CD4-positive, alpha-beta T cell treated with Interleukin-12 subunit alpha and Interleukin-12 subunit beta, for 1 hour (primary cell): Measurements from ENCODE around the gene RGMA.

Source experiments
- DNase-seq: peaks from one replicate; pipeline ENCODE4 v3.0.0-alpha.2; 2020

The RGMA gene

GRCh38 chr15:93089727-93090305 is 805 bp upstream of the RGMA start:
- DNase-seq = no peak

- DNase-seq = no peak
Observed at GRCh38 chr15:93088200-93088980, 621 bp downstream of the RGMA start.

- DNase-seq = peak; percentile 74
Observed at GRCh38 chr15:93087825-93088199, 1.2 kb downstream of the RGMA start.

- no peak for DNase-seq
Observed at GRCh38 chr15:93086791-93087190, 2.2 kb downstream of the RGMA start.

GRCh38 chr15:93085692-93086091 is 3.3 kb downstream of the RGMA start:
- DNase-seq = no peak

GRCh38 chr15:93082861-93083260 is 6.2 kb downstream of the RGMA start:
- no peak for DNase-seq

GRCh38 chr15:93081399-93081798 is 7.6 kb downstream of the RGMA start:
- no peak for DNase-seq

GRCh38 chr15:93080451-93080850 is 8.6 kb downstream of the RGMA start:
- no peak for DNase-seq

- no peak for DNase-seq
Observed at GRCh38 chr15:93076875-93077274, 12.1 kb downstream of the RGMA start.

GRCh38 chr15:93076217-93076616 is 12.8 kb downstream of the RGMA start:
- DNase-seq = no peak

GRCh38 chr15:93074599-93074998 is 14.4 kb downstream of the RGMA start:
- no peak for DNase-seq

GRCh38 chr15:93073465-93073952 is 15.5 kb downstream of the RGMA start:
- DNase-seq = no peak

- DNase-seq = no peak
Observed at GRCh38 chr15:93072411-93073394, 16.3 kb downstream of the RGMA start.

GRCh38 chr15:93072011-93072410 is 17.0 kb downstream of the RGMA start:
- DNase-seq = no peak

- no peak for DNase-seq
Observed at GRCh38 chr15:93071469-93071936, 17.5 kb downstream of the RGMA start.

- DNase-seq = no peak
Observed at GRCh38 chr15:93070551-93071296, 18.3 kb downstream of the RGMA start.

GRCh38 chr15:93070132-93070531 is 18.9 kb downstream of the RGMA start:
- DNase-seq = no peak

- no peak for DNase-seq
Observed at GRCh38 chr15:93068581-93069199, 20.3 kb downstream of the RGMA start.

GRCh38 chr15:93067649-93068085 is 21.3 kb downstream of the RGMA start:
- no peak for DNase-seq

GRCh38 chr15:93066834-93067648 is 22.0 kb downstream of the RGMA start:
- no peak for DNase-seq

GRCh38 chr15:93066224-93066681 is 22.8 kb downstream of the RGMA start:
- DNase-seq = no peak
